A549 (cell line): ENCODE data around the gene OPRM1. TPM values are rescaled to one million over a fixed set of nuclear protein-coding genes. Genes with fewer than 3 reads are reported as not detected.

ENCODE experiments used
- ATAC-seq, 2 experiments: fragments of 200-7000 bp in 1 of 2; fragments of >200 bp in 1 of 2; cut with Nextera tagmentation in 1 of 2; cut with Tn5 transposase in 1 of 2; 3 replicates each; pipeline versions ENCODE4 v1.8.0 to v1.9.1; 2018 to 2020; ENCODE audit warnings: mild to moderate bottlenecking in 1 of 2, moderate library complexity in 1 of 2
- CTCF ChIA-PET: fragments of 300-600 bp; sonication (Branson Sonifier 250); formaldehyde crosslinking; extraction: SDS; loops from one replicate; lab custom pipeline; 2021; ENCODE audit warnings: antibody characterized with exemption, inconsistent platforms; lab: Yijun Ruan, JAX
- POLR2A ChIA-PET: fragments of 350-600 bp; formaldehyde crosslinking; extraction: SDS; loops from one replicate; lab custom pipeline; 2021; ENCODE audit warnings: antibody characterized with exemption, inconsistent platforms; lab: Yijun Ruan, JAX
- DNase-seq, 2 experiments: peaks; one replicate each; pipeline versions ENCODE4 v3.0.0 to v3.0.0-alpha.2; 2011 to 2016; ENCODE audit warnings: low read depth in 1 of 2, low spot score in 1 of 2
- FAIRE-seq: peaks from 2 replicates; lab custom pipeline; 2011; peaks lifted over from hg19 to GRCh38; lab: Jason Lieb, UNC
- H3K27ac ChIP-seq, 2 experiments: fragments of >200 bp; sonication (Bioruptor Twin); formaldehyde crosslinking; 3 replicates each; pipeline ENCODE4 v1.5.1; 2016 to 2017
- H3K4me1 ChIP-seq: fragments of >200 bp; sonication (Bioruptor Twin); formaldehyde crosslinking; 3 replicates; pipeline ENCODE4 v1.6.1; 2016
- H3K4me2 ChIP-seq: fragments of >200 bp; sonication (Bioruptor Twin); formaldehyde crosslinking; 3 replicates; pipeline ENCODE4 v1.6.1; 2016
- H3K4me3 ChIP-seq: fragments of >200 bp; sonication (Bioruptor Twin); formaldehyde crosslinking; 3 replicates; pipeline ENCODE4 v1.5.1; 2016
- H3K9me3 ChIP-seq: fragments of >200 bp; sonication (Bioruptor Twin); formaldehyde crosslinking; 3 replicates; pipeline ENCODE4 v1.6.1; 2016
- BHLHE40 ChIP-seq: IDR thresholded peaks from 2 replicates; pipeline ENCODE4 v1.6.1; 2012; ENCODE audit warnings: low read depth, low read length, inconsistent platforms
- CBX2 ChIP-seq: fragments of 200-600 bp; sonication (generic); IDR thresholded peaks from 2 replicates; pipeline ENCODE4 v1.6.1; 2016; ENCODE audit warnings: low read depth, mild to moderate bottlenecking, borderline replicate concordance
- CEBPB ChIP-seq, 2 experiments: fragments of >200 bp in 1 of 2; sonication (Bioruptor Twin) in 1 of 2; formaldehyde crosslinking in 1 of 2; IDR thresholded peaks; 2 replicates each; pipeline ENCODE4 v1.6.1; 2012 to 2016
- CHD2 ChIP-seq: fragments of 150-350 bp; IDR thresholded peaks from 2 replicates; pipeline ENCODE4 v1.6.1; 2014; ENCODE audit warnings: low read length; ENCODE audit not compliant: partially characterized antibody
- CHD4 ChIP-seq: fragments of 200-600 bp; sonication (generic); IDR thresholded peaks from 2 replicates; pipeline ENCODE4 v1.6.1; 2016; ENCODE audit warnings: antibody characterized with exemption, mild to moderate bottlenecking, borderline replicate concordance
- EP300 ChIP-seq, 2 experiments: fragments of >200 bp; sonication (Bioruptor Twin); formaldehyde crosslinking; IDR thresholded peaks; 2 replicates in 1 of 2; 3 replicates in 1 of 2; pipeline ENCODE4 v1.6.1; 2016 to 2017
- FOSL2 ChIP-seq, 2 experiments: fragments of 450-650 bp in 1 of 2; fragments of >200 bp in 1 of 2; sonication (Bioruptor Twin) in 1 of 2; formaldehyde crosslinking; IDR thresholded peaks; 2 replicates each; pipeline versions ENCODE4 v1.5.0 to v1.6.1; 2016 to 2020; ENCODE audit warnings: mild to moderate bottlenecking in 1 of 2, moderate library complexity in 1 of 2
- FOXS1 ChIP-seq: fragments of 250-450 bp; sonication (Bioruptor Pico); IDR thresholded peaks from 2 replicates; pipeline ENCODE4 v1.5.0; 2020; ENCODE audit warnings: mild to moderate bottlenecking, moderate library complexity
- JUNB ChIP-seq: fragments of >200 bp; sonication (Bioruptor Twin); formaldehyde crosslinking; IDR thresholded peaks from 2 replicates; pipeline ENCODE4 v1.6.1; 2016
- KDM1A ChIP-seq: fragments of 200-600 bp; sonication (generic); IDR thresholded peaks from 2 replicates; pipeline ENCODE4 v1.6.1; 2016; ENCODE audit warnings: low read depth, mild to moderate bottlenecking
- KDM5A ChIP-seq: fragments of 200-600 bp; sonication (generic); IDR thresholded peaks from 2 replicates; pipeline ENCODE4 v1.6.1; 2016; ENCODE audit warnings: antibody characterized with exemption, mild to moderate bottlenecking
- MAFK ChIP-seq: fragments of 450-650 bp; IDR thresholded peaks from 2 replicates; pipeline ENCODE4 v1.6.1; 2014; ENCODE audit not compliant: partially characterized antibody
- MAZ ChIP-seq: fragments of 150-350 bp; IDR thresholded peaks from 2 replicates; pipeline ENCODE4 v1.6.1; 2014; ENCODE audit warnings: antibody characterized with exemption, low read depth, low read length, borderline replicate concordance
- NPAS2 ChIP-seq: fragments of 250-450 bp; sonication (Bioruptor Pico); IDR thresholded peaks from 2 replicates; pipeline ENCODE4 v1.8.0; 2022; ENCODE audit warnings: mild to moderate bottlenecking, moderate library complexity, borderline replicate concordance
- NR3C1 ChIP-seq: fragments of >200 bp; sonication (Bioruptor Twin); formaldehyde crosslinking; IDR thresholded peaks from 3 replicates; pipeline ENCODE4 v1.6.1; 2017
- POLR2A ChIP-seq: IDR thresholded peaks from 2 replicates; pipeline ENCODE4 v1.6.1; 2012; ENCODE audit warnings: mild to moderate bottlenecking, low read length
- POLR2AphosphoS2 ChIP-seq: conservative IDR thresholded peaks from 2 replicates; pipeline ENCODE4 v1.6.1; 2012; ENCODE audit warnings: low read length, improper control_type of control experiment, inconsistent platforms
- RCOR1 ChIP-seq: fragments of 150-350 bp; IDR thresholded peaks from 2 replicates; pipeline ENCODE4 v1.6.1; 2014; ENCODE audit warnings: antibody characterized with exemption, low read length, low read depth
- SMC3 ChIP-seq: fragments of >200 bp; sonication (Bioruptor Twin); formaldehyde crosslinking; IDR thresholded peaks from 3 replicates; pipeline ENCODE4 v1.6.1; 2018; ENCODE audit warnings: inconsistent platforms
- SREBF2 ChIP-seq: fragments of 450-650 bp; IDR thresholded peaks from 2 replicates; pipeline ENCODE4 v1.6.1; 2014; ENCODE audit warnings: mild to moderate bottlenecking, moderate library complexity
- TFCP2L1 ChIP-seq: fragments of 250-450 bp; sonication (Bioruptor Pico); IDR thresholded peaks from 2 replicates; pipeline ENCODE4 v1.5.0; 2021; ENCODE audit warnings: mild to moderate bottlenecking
- ZC3H11A ChIP-seq: fragments of 450-650 bp; IDR thresholded peaks from 2 replicates; pipeline ENCODE4 v1.6.1; 2014; ENCODE audit warnings: antibody characterized with exemption, mild to moderate bottlenecking
- ZNF302 ChIP-seq: fragments of 250-450 bp; sonication (Bioruptor Pico); IDR thresholded peaks from 2 replicates; pipeline ENCODE4 v1.9.0; 2021; ENCODE audit warnings: inconsistent platforms, mild to moderate bottlenecking, moderate library complexity
- WGBS: methylation state at CpG from one replicate; pipeline ENCODE4 v1.1.6; 2017; ENCODE audit errors: missing lambda C conversion rate; 5-methylcytosine and 5-hydroxymethylcytosine counted together
- polyA plus RNA-seq, 4 experiments: library from polyadenylated mRNA; depleted of rRNA in 3 of 4; stranded (reverse); fragments of >200 nt; fragmentation: RNase III in 1 of 4; extraction: RNeasy Plus Mini Kit Qiagen cat#74134 plus additional on column Dnase treatment in 1 of 4; gene quantifications; 2 replicates in 3 of 4; 3 replicates in 1 of 4; pipeline ENCODE4 v1.2.3, GENCODE V29; 2011 to 2017
- TF ChIP-seq, protein P1 (sequence below): fragments of >200 bp; sonication (Bioruptor Twin); formaldehyde crosslinking; IDR thresholded peaks from 3 replicates; pipeline ENCODE4 v1.5.1; 2016
- TF ChIP-seq, protein P2 (sequence below): fragments of 150-350 bp; IDR thresholded peaks from 2 replicates; pipeline ENCODE4 v1.6.1; 2014; ENCODE audit warnings: low read depth, mild to moderate bottlenecking, low read length

The OPRM1 gene
- polyA plus RNA-seq, 2 of the 4 experiments (the other 2 are of a cell fraction), result not detected

DNA sequence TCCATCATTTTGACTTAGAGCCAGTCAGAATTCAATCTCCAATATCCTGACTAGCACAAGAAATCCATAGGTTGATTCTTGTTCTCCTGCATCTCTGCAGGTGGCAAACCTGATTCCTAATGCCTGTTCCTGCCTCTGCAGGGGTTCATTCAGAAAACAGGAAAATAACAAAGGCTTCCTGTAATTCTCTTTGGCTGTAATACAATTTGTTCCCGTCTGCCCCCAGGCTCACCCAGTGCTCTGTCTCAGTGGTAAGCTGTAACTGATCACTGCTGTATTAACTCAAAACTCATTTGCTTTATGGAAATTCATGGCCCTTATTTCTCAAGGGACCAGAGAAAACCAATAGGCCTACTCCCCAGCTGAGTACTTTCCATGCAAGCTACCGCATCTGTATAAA is 88.6 kb downstream of the OPRM1 start:
- Histone ChIP-seq H3K4me3 (no peak overlapping the region), H3K9me3 (no peaks in the 10 kb centered on the region), H3K27ac (no peak overlapping the region), H3K4me2 (no peak overlapping the region), H3K4me1 (no peaks in the 10 kb centered on the region)
- TF ChIP-seq NR3C1 (no peak), CEBPB (IDR thresholded peaks at IDR 0.05) (no peak), TFCP2L1 (CRISPR knock-in tag) (no peak), JUNB (no peak)
- CTCF ChIA-PET, result no interaction called here
- POLR2A ChIA-PET, result no interaction called here
- ATAC-seq (no peak), FAIRE-seq (no peak), DNase-seq (no peak)
- 32% methylated on average over 2 of the region's 2 CpGs for WGBS

DNA sequence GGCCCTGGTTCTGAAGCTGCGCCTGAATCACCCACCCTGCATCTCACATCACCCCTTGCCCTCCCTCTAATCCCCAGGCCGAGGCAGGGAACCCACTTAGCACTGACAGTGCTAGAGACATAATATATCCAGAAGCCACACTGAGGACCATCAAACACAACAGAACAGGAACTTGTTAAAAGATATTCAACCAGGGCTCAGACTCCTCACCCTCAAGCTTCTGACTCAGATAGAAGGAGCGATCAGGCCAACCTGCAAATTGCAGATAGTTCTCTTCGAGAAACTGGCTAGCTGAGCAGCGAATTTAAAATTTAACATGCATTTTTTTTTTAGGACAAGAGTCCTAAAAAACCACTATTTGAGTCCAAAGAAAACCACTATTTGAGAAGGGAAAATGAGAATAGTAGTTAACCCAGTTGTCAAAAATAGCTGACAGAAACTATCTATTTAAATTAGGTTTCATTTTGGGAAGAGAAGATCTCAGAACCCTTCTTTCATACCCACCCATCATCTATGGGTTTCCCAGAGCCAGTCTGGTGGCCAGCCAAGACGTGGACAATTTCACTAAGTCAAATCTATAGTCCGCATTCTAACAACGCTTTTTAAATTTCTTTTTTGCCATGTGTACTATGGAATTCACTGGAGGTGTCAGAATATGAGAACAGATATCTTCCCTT is 95.6 kb downstream of the OPRM1 start:
- CTCF ChIA-PET, result interaction anchor here (0.6 to 0.7 kb wide), 2 partner anchors 32 to 1713 kb away, joined by 3 to 4 read pairs; no protein-coding TSS in a partner anchor

DNA sequence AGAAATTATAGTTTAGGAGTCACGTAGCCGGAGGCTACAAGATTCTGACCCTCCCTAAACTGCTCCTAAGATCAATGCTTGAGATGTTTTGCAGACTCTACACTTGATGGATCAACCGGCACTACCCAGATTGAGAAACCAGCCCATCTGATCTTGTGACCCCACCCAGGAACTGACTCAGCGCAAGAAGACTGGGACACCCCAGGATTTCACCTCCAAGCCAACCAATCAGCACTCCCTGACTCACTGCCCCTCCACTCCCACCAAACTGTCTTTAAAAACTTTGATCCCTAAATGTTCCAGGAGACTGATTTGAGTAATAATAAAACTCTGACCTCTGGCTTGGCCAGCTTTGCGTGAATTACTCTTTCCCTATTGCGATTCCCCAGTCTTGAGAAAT is 99.8 kb downstream of the OPRM1 start:
- TF ChIP-seq MAZ, result no peak
- TF ChIP-seq BHLHE40, result no peak
- no peak for TF ChIP-seq KDM1A
- no peak for TF ChIP-seq CHD2
- no peak for TF ChIP-seq RCOR1
- TF ChIP-seq SREBF2, result no peak
- no peak for TF ChIP-seq ZNF302 (CRISPR knock-in tag)
- no peak for TF ChIP-seq ZC3H11A
- no peak for TF ChIP-seq CBX2
- no peak for TF ChIP-seq JUNB
- TF ChIP-seq CHD4, result no peak
- TF ChIP-seq SMC3, result no peak
- TF ChIP-seq KDM5A, result no peak
- TF ChIP-seq MAFK, result no peak
- no peak for TF ChIP-seq FOXS1
- Histone ChIP-seq H3K9me3 (no peaks in the 10 kb centered on the region), H3K27ac (no peak overlapping the region), H3K4me3 (no peak overlapping the region), H3K4me2 (no peak overlapping the region), H3K4me1 (no peaks in the 10 kb centered on the region)
- WGBS, result 76% methylated on average over 6 of the region's 6 CpGs
- ChIA-PET POLR2A (no interaction called here), CTCF (interaction anchor here (2.0 kb wide), 1 partner anchor 15 kb away, joined by 6 read pairs; no protein-coding TSS in a partner anchor)
- DNase-seq (no peak), FAIRE-seq (no peak), ATAC-seq (no peak)

More for the DNA sequence above, 95.6 kb downstream of the OPRM1 start:
- no peak for DNase-seq
- POLR2A ChIA-PET, result no interaction called here
- 37% methylated on average over 7 of the region's 8 CpGs for WGBS
- TF ChIP-seq, protein P1, sequence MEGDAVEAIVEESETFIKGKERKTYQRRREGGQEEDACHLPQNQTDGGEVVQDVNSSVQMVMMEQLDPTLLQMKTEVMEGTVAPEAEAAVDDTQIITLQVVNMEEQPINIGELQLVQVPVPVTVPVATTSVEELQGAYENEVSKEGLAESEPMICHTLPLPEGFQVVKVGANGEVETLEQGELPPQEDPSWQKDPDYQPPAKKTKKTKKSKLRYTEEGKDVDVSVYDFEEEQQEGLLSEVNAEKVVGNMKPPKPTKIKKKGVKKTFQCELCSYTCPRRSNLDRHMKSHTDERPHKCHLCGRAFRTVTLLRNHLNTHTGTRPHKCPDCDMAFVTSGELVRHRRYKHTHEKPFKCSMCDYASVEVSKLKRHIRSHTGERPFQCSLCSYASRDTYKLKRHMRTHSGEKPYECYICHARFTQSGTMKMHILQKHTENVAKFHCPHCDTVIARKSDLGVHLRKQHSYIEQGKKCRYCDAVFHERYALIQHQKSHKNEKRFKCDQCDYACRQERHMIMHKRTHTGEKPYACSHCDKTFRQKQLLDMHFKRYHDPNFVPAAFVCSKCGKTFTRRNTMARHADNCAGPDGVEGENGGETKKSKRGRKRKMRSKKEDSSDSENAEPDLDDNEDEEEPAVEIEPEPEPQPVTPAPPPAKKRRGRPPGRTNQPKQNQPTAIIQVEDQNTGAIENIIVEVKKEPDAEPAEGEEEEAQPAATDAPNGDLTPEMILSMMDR, result no peak
- TF ChIP-seq JUNB, result no peak
- TF ChIP-seq POLR2AphosphoS2, result no peak
- TF ChIP-seq FOSL2 (IDR thresholded peaks at IDR 0.05), result no peak
- no peak for TF ChIP-seq FOSL2 (CRISPR knock-in tag; IDR thresholded peaks at IDR 0.05)
- TF ChIP-seq POLR2A, result no peak
- TF ChIP-seq, protein P2, sequence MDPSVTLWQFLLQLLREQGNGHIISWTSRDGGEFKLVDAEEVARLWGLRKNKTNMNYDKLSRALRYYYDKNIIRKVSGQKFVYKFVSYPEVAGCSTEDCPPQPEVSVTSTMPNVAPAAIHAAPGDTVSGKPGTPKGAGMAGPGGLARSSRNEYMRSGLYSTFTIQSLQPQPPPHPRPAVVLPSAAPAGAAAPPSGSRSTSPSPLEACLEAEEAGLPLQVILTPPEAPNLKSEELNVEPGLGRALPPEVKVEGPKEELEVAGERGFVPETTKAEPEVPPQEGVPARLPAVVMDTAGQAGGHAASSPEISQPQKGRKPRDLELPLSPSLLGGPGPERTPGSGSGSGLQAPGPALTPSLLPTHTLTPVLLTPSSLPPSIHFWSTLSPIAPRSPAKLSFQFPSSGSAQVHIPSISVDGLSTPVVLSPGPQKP, result no peak
- TF ChIP-seq NPAS2 (CRISPR knock-in tag), result no peak
- TF ChIP-seq EP300 (IDR thresholded peaks at IDR 0.05), result no peak
- TF ChIP-seq SREBF2, result no peak
- TF ChIP-seq, all 56 proteins: peak for 0
- no peak overlapping the region for H3K4me2 ChIP-seq
- H3K4me1 ChIP-seq, result no peaks in the 10 kb centered on the region
- no peak for FAIRE-seq
- ATAC-seq, result no peak
- no peak overlapping the region for H3K4me3 ChIP-seq
- no peak overlapping the region for H3K27ac ChIP-seq
- no peaks in the 10 kb centered on the region for H3K9me3 ChIP-seq
